BJ (cell line): ENCODE measurements around the gene RHEBL1. TPM values are rescaled to one million over a fixed set of nuclear protein-coding genes. Genes with fewer than 3 reads are reported as not detected.

Experiments
- CTCF ChIA-PET: fragments of 350-600 bp; formaldehyde crosslinking; extraction: SDS; loops from one replicate; lab custom pipeline; 2021; ENCODE audit warnings: antibody characterized with exemption, inconsistent platforms; lab: Yijun Ruan, JAX
- POLR2A ChIA-PET: fragments of 300-600 bp; sonication (Branson Sonifier 250); formaldehyde crosslinking; extraction: SDS; loops from one replicate; lab custom pipeline; 2021; ENCODE audit warnings: antibody characterized with exemption; lab: Charles Lee
- DNase-seq: peaks from one replicate; pipeline ENCODE4 v3.0.0-alpha.2; 2011; ENCODE audit warnings: low read depth
- H3K27me3 ChIP-seq: 2 replicates; pipeline ENCODE4 v1.6.0; 2011; ENCODE audit warnings: low read length; ENCODE audit not compliant: control insufficient read depth, insufficient read depth
- H3K36me3 ChIP-seq: 2 replicates; pipeline ENCODE4 v1.5.1; 2011; ENCODE audit warnings: low read length; ENCODE audit not compliant: control insufficient read depth, insufficient read depth
- H3K4me3 ChIP-seq: 2 replicates; pipeline ENCODE4 v1.5.1; 2011; ENCODE audit warnings: low read depth, mild to moderate bottlenecking, control low read depth, low read length
- polyA plus RNA-seq: library from polyadenylated mRNA; depleted of rRNA; stranded (reverse); fragments of >200 nt; gene quantifications from 2 replicates; pipeline ENCODE4 v1.2.3, GENCODE V29; 2011
- TF ChIP-seq, protein P1 (sequence below): IDR thresholded peaks from 2 replicates; pipeline ENCODE4 v1.5.1; 2011; ENCODE audit warnings: low read depth, mild to moderate bottlenecking, control low read depth, inconsistent platforms, low read length, moderate library complexity; ENCODE audit not compliant: insufficient read depth

RHEBL1 gene
- polyA plus RNA-seq, 1 experiment: 1.3 TPM

DNA sequence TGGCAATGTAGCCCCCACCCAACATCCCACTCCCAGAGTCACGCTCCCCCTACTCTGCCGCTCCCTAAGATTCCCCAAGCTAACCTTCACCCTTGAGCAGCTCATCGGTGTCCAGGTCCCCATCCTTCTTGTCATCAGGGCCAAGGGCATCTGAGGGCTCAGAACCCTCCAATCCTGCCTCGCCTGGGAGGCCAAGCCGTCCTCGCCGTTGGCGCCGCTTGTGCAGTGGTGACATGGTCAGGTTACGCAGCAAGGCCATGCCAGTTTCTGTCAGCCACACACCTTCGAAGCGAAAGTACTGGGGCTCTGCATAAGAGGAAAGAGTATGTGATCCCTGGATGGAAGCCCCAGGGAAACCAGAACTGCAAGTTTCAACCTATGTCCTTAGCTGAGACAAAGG lies 25.1 kb downstream of the RHEBL1 start:
- DNase-seq: no peak
- ChIA-PET POLR2A (no interaction called here), CTCF (interaction anchor here (1.0 to 3.9 kb wide), 6 partner anchors 9 to 19 kb away, joined by 4 to 33 read pairs (median 6); no protein-coding TSS in a partner anchor)

GRCh38 chr12:49043856-49044258 lies 25.9 kb downstream of the RHEBL1 start:
- no peak for DNase-seq

More for the DNA sequence above, 25.1 kb downstream of the RHEBL1 start:
- TF ChIP-seq, protein P1, sequence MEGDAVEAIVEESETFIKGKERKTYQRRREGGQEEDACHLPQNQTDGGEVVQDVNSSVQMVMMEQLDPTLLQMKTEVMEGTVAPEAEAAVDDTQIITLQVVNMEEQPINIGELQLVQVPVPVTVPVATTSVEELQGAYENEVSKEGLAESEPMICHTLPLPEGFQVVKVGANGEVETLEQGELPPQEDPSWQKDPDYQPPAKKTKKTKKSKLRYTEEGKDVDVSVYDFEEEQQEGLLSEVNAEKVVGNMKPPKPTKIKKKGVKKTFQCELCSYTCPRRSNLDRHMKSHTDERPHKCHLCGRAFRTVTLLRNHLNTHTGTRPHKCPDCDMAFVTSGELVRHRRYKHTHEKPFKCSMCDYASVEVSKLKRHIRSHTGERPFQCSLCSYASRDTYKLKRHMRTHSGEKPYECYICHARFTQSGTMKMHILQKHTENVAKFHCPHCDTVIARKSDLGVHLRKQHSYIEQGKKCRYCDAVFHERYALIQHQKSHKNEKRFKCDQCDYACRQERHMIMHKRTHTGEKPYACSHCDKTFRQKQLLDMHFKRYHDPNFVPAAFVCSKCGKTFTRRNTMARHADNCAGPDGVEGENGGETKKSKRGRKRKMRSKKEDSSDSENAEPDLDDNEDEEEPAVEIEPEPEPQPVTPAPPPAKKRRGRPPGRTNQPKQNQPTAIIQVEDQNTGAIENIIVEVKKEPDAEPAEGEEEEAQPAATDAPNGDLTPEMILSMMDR: no peak
- no peaks in the 10 kb centered on the region for H3K27me3 ChIP-seq
- H3K36me3 ChIP-seq: peaks cover 70% of the 10 kb centered on the region
- no peak overlapping the region for H3K4me3 ChIP-seq

GRCh38 chr12:49043241-49043640 lies 26.5 kb downstream of the RHEBL1 start:
- H3K36me3 ChIP-seq: peaks cover 70% of the 10 kb centered on the region
- ChIA-PET CTCF (interaction anchor here (0.9 to 3.9 kb wide), 7 partner anchors 9 to 50 kb away, joined by 3 to 33 read pairs (median 4); no protein-coding TSS in a partner anchor), POLR2A (no interaction called here)

More at GRCh38 chr12:49043856-49044258, 25.9 kb downstream of the RHEBL1 start:
- H3K4me3 ChIP-seq: no peak overlapping the region
- H3K36me3 ChIP-seq: peaks cover 70% of the 10 kb centered on the region
- H3K27me3 ChIP-seq: no peaks in the 10 kb centered on the region
- ChIA-PET POLR2A (no interaction called here), CTCF (interaction anchor here (0.9 to 3.9 kb wide), 9 partner anchors 9 to 50 kb away, joined by 3 to 33 read pairs (median 4); no protein-coding TSS in a partner anchor)
- TF ChIP-seq, protein P1: peak; percentile 81

GRCh38 chr12:49041881-49042484 lies 27.8 kb downstream of the RHEBL1 start:
- no peak overlapping the region for H3K4me3 ChIP-seq
- DNase-seq: no peak
- ChIA-PET POLR2A (no interaction called here), CTCF (interaction anchor here (2.9 kb wide), 1 partner anchor 16 kb away, joined by 12 read pairs; no protein-coding TSS in a partner anchor)
- peaks cover 80% of the 10 kb centered on the region for H3K36me3 ChIP-seq
- TF ChIP-seq, protein P1: no peak
- H3K27me3 ChIP-seq: no peaks in the 10 kb centered on the region

More at GRCh38 chr12:49043241-49043640, 26.5 kb downstream of the RHEBL1 start:
- Histone ChIP-seq H3K4me3 (no peak overlapping the region), H3K27me3 (no peaks in the 10 kb centered on the region)
- TF ChIP-seq, protein P1: no peak
- no peak for DNase-seq

GRCh38 chr12:49041036-49041880 lies 28.5 kb downstream of the RHEBL1 start:
- DNase-seq: no peak
- POLR2A ChIA-PET: no interaction called here
- Histone ChIP-seq H3K4me3 (no peak overlapping the region), H3K36me3 (peaks cover 79% of the 10 kb centered on the region), H3K27me3 (no peaks in the 10 kb centered on the region)
- TF ChIP-seq, protein P1: no peak
- CTCF ChIA-PET: interaction anchor here (2.9 kb wide), 1 partner anchor 17 kb away, joined by 12 read pairs; no protein-coding TSS in a partner anchor
